ENCODE measurements around the gene TMOD4.

TMOD4 gene

DNA sequence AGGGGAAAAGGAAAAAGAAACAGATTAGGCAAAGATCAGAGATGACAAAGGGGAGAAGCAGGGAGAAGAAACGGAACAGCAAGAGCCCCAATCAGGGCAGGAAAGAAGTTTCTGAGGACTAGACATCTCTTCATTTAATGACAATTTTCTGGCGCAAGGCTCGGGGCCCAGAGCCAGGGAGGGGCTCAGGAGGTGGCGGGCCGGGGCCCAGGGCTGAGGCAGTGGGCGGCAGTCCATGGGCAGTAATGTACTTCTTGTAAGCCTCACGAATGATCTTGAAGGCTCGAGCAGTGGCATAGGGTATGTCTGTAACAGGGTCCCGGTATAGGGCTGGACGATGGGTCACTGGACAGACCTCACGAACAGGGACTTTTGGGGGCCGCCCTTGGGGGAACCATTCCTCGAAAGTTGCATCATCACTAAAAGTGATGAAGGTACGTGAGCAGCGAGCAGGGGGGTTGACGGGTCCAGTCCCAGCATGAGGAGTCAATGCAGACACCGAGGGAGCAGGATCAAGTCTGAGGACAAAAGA lies 799 bp upstream of the TMOD4 start:
- in situ Hi-C loops (cut with HindIII; ENCODE audit: low sequenced_read_pairs) = no loop called here

DNA sequence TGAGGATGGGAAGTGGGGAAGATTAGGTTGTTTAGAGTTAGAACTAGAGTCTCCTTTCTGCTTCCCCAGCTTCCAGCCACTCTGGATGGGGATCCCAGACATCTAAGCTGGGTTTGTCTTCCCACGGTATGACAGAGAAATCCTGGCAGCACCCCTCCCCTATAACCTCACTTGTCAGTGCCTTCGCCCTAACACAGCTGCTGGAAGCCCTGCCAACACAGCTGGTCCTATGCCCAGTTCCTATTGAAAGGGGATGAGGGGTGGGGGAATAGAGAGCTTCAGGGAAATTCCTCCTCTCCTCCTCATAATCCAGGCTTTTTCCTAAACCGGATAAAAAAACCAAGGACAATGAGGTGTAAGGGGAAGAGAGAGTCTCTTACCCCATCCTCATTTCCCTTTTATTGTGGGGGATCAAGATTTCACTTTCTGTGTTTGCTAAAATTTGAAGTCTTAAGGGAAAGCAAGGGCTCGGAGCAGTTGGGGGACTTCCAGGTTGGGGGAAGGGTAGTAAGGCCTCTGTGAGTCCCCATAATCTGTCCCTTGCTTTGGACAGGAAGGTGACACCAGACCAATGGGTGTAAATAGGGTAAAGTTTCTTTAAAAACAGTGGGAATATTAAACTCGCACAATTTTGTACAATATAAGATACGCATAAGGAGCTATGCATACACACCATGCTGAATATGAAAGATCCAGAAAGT lies 590 bp downstream of the TMOD4 start:
- in situ Hi-C loops (cut with HindIII; ENCODE audit: low sequenced_read_pairs) = no loop called here

DNA sequence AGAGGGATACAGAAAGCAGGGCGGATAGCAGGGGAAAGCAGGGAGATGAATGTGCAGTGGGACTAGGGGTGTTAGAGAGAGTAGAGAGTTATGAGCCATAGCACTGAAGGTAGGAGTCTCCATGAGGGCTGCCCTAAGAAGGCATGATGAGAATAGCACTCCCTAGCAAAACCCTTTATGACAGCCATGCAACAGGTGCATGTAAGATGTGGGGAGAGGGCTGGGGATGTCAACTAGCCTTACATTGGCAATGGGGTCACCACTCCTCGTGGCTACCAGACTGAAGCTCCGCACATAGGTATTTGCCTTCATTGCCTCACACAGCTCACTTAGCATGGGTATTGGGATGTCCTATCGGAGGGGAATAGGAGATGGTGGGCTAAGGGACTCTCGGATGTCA lies 4.6 kb downstream of the TMOD4 start:
- in situ Hi-C loops (cut with HindIII; ENCODE audit: low sequenced_read_pairs) = no loop called here

DNA sequence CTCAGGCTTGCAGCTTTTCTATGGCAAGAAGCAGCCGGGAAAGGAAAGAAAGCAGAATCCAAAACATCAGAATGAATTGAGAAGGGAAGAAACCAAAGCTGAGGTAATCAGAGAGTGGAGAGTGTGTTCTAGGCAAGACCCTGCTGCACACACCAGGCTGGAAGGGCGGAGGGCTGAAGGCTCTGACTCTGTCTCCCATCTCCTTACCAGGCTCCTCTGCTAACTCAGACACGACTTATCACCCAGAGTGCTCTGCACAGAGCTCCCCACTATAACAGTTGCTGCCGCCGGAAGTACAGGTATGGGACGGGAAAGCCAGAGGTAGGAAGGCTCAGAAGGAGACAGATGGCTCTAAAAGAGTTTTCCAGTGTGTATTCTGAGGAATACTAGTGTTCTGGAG lies 8.7 kb downstream of the TMOD4 start:
- in situ Hi-C loops (cut with HindIII; ENCODE audit: low sequenced_read_pairs) = no loop called here

DNA sequence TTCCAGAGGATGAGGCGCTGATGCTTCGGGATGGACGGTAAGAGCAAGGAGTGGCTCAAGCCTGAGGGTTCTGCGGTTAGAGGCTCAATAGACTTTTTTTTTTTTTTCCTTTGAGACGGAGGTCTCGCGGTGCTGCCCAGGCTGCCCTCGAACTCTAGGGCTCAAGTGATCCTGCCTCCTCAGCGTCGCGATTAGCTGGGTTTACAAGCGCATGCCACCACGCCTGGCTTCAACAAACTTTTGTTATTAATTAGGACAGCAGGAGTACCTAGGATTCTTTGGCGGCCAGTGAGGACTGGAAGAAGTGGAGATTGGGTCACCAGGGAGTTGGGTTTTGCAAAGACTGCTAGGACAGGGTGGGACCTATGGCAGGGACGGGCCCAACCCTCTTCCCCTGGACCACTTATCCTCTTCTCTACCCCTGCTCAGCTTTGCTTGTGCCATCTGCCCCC lies 9.2 kb downstream of the TMOD4 start:
- in situ Hi-C loops (cut with HindIII; ENCODE audit: low sequenced_read_pairs) = no loop called here

DNA sequence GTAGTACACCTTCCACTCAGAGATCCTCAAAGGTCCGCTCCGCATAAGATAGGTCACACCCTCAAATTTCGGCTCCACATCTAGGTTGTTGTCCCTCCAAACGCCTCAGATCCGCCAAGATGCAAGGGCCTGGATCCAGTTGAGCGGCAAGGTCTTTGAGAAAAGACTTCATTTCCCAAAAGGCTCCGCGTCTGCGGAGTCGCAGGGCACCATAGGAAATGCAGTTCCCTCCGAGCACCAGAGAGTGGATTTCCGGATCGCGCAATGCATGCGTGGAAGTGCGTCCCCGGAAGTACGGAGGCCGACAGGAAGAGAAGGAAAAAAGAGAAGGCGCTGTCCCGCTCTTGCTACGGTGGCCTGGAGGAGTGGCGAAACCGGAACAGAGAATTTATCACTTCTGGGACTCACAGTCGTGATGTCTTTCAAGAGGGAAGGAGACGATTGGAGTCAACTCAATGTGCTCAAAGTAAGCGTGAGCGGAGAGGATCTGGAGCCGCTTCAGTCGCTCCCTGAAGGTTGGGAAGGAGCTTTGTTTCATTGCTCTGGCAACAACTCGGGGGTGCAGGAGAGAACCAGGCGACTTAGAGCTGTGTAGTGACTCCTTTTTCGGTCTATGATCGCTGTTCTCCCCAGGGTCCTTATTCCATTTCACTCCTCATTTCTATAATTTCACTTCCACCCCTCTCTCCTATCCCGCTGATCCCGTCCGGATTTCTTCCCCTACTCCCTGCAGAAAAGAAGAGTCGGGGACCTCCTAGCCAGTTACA lies 9.9 kb downstream of the TMOD4 start, which contains the start of the genes LYSMD1 and SCNM1:
LYSMD1 (minus strand) TSS at position 165 of the 767 bp plus-strand sequence. CDS start 644 bp downstream, outside the sequence.
SCNM1 (plus strand) TSS at position 407 of the 767 bp plus-strand sequence; CDS start at position 416, 9 bp downstream.
- in situ Hi-C loops (cut with HindIII; ENCODE audit: low sequenced_read_pairs) = no loop called here

DNA sequence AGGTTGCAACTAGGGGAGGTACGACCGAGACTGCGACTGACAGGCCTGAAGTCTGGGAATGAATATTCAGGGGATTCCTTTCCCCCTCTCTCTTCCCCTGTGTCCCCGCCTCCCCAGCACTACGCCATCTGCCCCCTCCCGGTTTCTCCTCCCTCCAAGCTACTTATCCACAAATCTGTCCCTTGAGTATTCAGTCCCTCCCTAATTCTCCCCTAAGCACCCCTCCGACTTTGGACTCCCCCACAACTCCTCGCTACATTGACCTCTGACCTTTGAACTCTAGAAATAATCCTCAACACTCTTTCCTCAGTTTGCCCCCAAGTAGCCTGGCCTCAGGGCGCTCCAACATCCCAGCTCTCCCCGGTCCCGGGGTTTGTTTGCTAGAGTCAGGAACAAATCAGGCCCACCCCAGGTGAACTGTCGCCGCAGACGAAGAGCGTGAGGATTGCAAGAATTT lies 10.5 kb downstream of the TMOD4 start:
- in situ Hi-C loops (cut with HindIII; ENCODE audit: low sequenced_read_pairs) = no loop called here

DNA sequence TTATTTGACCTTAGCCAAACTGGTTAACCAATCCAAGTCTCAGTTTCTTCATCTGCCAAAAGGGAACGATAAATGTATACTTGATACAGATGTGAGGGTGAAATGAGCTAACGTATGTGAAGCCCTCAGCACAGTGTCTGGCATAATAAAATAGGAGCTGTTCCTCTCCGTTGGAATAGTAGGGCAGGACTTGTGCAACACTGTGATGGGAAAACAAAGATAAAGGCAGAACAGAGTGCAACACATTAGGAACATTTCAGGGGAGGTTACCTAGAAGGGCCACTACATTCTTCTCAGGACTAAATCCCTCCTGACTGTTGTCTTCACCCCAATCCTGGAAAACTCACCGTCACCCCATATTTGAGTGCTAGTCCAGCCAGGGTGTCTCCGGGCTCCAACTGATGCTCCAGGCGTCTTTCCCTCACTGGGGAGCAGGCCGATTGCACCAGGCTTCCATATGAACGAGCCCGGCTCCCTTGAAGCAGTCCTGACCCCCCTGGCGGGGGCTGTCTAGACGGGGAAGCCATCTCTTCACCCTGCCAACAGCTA lies 11.0 kb downstream of the TMOD4 start:
- in situ Hi-C loops (cut with HindIII; ENCODE audit: low sequenced_read_pairs) = no loop called here

DNA sequence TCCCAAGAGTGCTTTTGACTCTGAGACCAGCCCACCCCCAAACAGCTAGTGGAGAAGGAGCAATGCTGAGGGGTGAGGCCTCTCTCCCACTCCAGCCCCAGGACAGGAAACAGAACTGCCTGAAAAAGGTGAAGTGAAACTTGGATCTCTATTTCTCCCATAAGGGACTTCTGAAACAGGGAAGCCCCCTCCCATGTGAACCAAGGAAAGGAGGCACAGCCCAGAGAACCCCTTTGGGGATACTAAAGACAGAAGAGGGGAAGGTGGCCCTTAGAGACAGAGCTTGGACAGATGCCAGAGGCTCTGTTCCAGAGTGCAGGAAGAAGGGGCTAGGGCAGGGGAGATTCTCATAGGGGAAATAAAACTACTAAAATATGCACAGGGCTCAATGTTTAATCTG lies 16.4 kb downstream of the TMOD4 start:
- in situ Hi-C loops (cut with HindIII; ENCODE audit: low sequenced_read_pairs) = loop anchor here (5.0 to 10.0 kb wide), 4 partner anchors 37 to 135 kb away; no protein-coding TSS in a partner anchor

DNA sequence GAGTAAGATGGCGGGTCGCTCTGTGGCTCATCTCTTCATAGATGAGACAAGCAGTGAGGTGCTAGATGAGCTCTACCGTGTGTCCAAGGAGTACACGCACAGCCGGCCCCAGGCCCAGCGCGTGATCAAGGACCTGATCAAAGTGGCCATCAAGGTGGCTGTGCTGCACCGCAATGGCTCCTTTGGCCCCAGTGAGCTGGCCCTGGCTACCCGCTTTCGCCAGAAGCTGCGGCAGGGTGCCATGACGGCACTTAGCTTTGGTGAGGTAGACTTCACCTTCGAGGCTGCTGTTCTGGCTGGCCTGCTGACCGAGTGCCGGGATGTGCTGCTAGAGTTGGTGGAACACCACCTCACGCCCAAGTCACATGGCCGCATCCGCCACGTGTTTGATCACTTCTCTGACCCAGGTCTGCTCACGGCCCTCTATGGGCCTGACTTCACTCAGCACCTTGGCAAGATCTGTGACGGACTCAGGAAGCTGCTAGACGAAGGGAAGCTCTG lies 17.0 kb downstream of the TMOD4 start:
- in situ Hi-C loops (cut with HindIII; ENCODE audit: low sequenced_read_pairs) = loop anchor here (5.0 to 10.0 kb wide), 4 partner anchors 36 to 134 kb away; no protein-coding TSS in a partner anchor

DNA sequence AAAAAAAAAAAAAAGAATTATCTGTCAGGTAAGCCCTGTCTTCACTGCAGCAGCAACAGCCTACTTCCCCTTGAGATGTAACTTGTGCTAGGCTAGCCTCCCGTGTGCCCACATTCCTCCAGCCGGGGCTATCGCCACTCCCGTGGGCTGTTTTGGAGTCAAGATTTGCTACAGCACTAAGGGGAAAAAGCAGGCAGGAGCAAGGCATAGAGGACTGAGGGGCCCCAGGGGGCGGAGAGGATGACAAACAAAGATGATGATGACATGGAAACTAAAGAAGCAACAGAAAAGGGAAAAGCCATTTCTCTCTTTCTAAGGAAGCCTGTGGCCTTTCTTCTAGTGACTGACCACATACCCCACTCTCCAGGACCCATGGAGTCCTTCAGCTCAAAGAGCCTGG lies 17.5 kb downstream of the TMOD4 start:
- in situ Hi-C loops (cut with HindIII; ENCODE audit: low sequenced_read_pairs) = loop anchor here (5.0 to 10.0 kb wide), 4 partner anchors 36 to 134 kb away; no protein-coding TSS in a partner anchor

DNA sequence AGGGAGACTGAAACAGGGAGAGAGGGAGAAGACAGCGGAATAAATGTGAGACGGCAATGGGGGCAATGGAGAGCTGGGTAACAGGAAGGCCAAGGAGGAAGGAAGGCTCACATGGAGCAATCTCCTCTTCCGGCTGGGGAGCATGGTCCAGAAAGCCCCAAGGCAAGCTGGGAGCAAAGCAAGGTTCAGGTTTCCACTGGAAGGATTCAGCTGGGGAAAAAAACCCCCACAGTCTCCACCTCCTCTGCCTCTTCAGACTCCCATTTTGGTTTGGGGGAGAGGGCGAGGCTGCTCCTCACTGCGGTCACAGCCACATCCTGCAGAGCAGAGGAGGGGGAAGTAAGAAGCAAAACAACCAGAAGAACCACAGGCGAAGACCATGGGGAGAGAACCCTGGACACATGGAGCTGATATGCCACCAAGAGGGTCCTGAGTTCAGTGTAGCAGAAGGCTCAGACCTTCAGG lies 18.7 kb downstream of the TMOD4 start:
- in situ Hi-C loops (cut with HindIII; ENCODE audit: low sequenced_read_pairs) = loop anchor here (5.0 to 10.0 kb wide), 4 partner anchors 35 to 132 kb away; no protein-coding TSS in a partner anchor

DNA sequence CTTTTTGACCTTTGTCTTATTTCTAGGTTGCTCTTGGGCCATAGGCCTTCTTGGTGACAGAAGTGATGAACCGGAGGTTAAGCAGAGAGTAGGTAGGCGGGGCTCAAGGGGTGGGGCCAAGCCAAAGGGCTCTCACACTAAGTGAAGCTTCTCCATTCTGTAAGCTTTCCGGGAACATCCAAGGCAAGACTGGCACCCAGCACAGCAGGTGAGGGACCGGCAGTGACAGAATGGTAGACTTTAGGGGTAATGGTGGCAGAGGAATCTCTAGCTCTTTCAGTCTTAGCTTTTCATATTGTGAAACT lies 19.3 kb downstream of the TMOD4 start, which contains the start of gene TNFAIP8L2:
TNFAIP8L2 (plus strand) TSS at position 135 of the 305 bp plus-strand sequence. CDS start 2,049 bp downstream, outside the sequence.
- in situ Hi-C loops (cut with HindIII; ENCODE audit: low sequenced_read_pairs) = loop anchor here (5.0 to 10.0 kb wide), 4 partner anchors 34 to 132 kb away; no protein-coding TSS in a partner anchor

DNA sequence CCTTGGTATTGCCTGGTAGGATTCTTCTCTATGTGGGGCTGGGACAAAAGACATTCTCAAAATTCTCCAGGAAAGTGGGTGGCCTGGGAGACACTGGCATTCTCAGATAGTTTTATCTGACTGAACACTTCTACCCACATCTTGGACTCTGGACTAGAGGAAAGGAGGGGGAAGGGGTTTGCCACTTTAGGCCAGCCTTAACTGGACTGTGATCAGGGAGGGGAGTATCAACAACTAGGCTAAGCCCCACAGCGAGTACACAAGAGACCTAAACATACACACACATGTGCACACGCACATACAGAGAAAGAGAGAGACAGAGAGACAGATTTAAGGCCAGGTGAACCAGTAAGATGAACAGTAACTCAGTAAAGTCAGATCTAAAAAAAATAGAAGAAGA lies 28.1 kb downstream of the TMOD4 start:
- in situ Hi-C loops (cut with HindIII; ENCODE audit: low sequenced_read_pairs) = no loop called here

DNA sequence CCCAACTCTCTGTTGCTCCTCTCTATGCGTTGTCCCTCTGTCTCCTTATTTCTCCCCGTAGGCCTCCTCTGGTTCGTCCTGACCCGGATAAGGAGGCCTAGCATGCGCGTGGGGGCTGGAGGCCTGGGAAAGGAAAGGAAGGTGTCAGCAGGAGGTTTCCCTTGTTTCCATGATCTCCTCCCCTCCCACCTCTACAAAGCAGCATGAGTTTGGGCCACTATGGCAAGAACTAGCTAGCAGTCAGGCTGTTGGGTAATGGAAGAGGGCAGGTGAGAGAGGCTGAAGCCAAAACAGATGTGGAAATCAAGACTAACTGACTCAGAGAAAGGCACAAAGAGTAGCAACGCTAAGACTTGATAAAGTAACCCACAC lies 28.7 kb downstream of the TMOD4 start:
- in situ Hi-C loops (cut with HindIII; ENCODE audit: low sequenced_read_pairs) = no loop called here

DNA sequence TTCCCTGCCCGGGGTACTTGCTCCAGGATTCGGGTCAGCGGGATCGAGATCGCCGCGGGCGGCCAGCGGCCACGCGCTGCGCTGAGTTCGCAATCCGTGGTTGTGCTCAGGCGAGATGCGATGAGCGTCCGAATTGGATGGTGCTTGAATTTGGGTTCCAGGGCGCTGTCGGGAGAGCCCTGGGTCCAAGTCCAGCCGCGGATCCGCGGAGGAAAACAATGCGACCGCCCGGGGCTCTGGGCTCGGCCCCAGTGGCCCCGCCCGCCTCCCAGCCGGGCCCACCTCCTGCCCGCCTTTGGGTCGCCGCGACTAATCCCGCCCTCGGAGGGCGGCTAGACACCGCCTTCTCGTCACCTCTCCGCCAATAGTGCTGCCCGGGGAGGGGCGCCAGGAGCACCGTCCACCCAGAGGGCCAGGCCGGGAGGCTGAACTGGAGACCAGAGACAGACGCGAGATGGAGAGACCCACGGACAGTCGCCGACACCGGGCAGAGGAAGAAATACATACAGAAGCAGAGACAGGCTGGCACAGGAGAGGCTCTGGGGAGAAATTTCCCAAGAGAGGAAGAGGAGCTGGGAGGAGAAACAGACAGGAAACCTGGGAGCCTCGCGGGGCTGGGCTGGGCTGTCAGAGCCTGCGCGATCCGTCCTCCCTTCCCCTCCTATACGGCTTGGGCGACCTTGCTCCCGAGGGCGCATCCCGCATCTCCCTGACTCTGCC lies 29.2 kb downstream of the TMOD4 start, which contains the start of gene SEMA6C:
SEMA6C (minus strand) TSS at position 220 of the 720 bp plus-strand sequence. CDS start 4,010 bp downstream, outside the sequence.
- in situ Hi-C loops (cut with HindIII; ENCODE audit: low sequenced_read_pairs) = no loop called here

DNA sequence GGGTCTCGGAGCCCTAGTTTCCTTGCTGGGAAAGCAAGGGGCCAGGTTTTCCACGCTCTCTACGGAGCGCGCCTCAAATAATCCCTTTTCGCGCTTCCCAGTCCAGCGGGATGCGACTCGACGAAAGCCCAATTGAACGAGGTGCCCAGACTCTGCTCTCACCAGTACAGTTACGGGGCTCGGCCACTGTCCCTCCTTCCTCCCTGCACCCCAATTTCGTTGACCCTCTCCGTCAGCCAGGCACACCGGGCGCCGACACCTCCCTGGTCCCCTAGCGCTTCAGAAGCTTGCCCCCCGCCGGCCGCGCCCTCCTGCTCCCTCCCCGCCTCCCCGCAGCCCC lies 29.7 kb downstream of the TMOD4 start:
- in situ Hi-C loops (cut with HindIII; ENCODE audit: low sequenced_read_pairs) = no loop called here

DNA sequence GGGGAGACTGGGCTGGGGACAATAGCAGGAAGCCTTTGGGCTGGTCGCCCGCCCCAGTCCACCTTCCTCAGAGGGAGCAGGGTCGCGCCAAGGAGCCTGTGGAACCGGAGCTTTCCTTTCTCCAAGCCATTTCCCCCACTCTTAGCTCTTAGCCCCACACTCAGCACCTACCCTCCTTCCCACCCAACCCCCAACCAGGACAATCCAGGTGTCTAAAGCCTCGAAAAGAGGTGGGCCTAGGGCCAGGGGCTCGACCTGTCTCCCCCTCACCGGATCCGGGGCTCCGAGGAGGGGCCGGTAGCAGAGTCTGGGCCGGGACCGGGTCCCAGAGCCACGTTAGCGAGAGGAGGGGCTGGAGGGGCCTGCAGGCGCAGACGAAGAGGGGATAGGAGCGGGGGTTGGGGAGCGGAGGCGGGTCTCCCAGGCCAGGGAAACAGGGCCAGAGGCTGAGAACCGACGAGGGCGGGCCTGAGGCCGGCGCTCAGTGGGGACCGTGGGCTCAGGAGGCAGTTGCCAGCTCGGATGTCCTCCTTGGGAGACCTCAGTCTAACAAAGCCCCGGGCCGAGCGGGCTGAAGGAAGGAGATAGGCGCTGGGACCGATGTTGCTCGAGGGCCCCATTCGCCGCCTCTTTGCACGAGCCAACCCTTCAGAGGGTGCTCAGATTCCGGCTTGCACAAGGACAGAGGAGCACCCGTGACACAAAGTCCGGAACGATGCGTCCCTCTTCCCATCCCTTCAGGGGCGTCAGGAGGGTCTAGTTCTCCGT lies 30.3 kb downstream of the TMOD4 start:
- in situ Hi-C loops (cut with HindIII; ENCODE audit: low sequenced_read_pairs) = no loop called here
